Ishikawa (cell line): ENCODE data around the gene DENND2C.

Experiments
- CEBPB ChIP-seq: IDR thresholded peaks from 2 replicates; pipeline ENCODE4 v1.6.1; 2012
- CREB1 ChIP-seq: IDR thresholded peaks from 2 replicates; pipeline ENCODE4 v1.6.1; 2012; ENCODE audit warnings: low read depth
- EGR1 ChIP-seq: IDR thresholded peaks from 2 replicates; pipeline ENCODE4 v1.6.1; 2012
- EP300 ChIP-seq: IDR thresholded peaks from 2 replicates; pipeline ENCODE4 v1.6.1; 2012; ENCODE audit warnings: borderline replicate concordance
- FOXM1 ChIP-seq: IDR thresholded peaks from 2 replicates; pipeline ENCODE4 v1.6.1; 2012; ENCODE audit warnings: low read depth, borderline replicate concordance
- NFIC ChIP-seq: IDR thresholded peaks from 2 replicates; pipeline ENCODE4 v1.6.1; 2012
- RAD21 ChIP-seq: IDR thresholded peaks from 2 replicates; pipeline ENCODE4 v1.6.1; 2012; ENCODE audit warnings: low read depth
- TAF1 ChIP-seq: IDR thresholded peaks from 2 replicates; pipeline ENCODE4 v1.6.1; 2012; ENCODE audit warnings: low read depth, mild to moderate bottlenecking
- TCF12 ChIP-seq: IDR thresholded peaks from 2 replicates; pipeline ENCODE4 v1.6.1; 2012; ENCODE audit warnings: low read depth
- TEAD4 ChIP-seq: IDR thresholded peaks from 2 replicates; pipeline ENCODE4 v1.6.1; 2012
- YY1 ChIP-seq: IDR thresholded peaks from 2 replicates; pipeline ENCODE4 v1.6.1; 2012; ENCODE audit warnings: low read depth
- TF ChIP-seq, protein P1 (sequence below): IDR thresholded peaks from 2 replicates; pipeline ENCODE4 v1.6.1; 2012
- TF ChIP-seq, protein P2 (sequence below): IDR thresholded peaks from 2 replicates; pipeline ENCODE4 v1.6.1; 2012; ENCODE audit warnings: low read depth, mild to moderate bottlenecking
- TF ChIP-seq, protein P3 (sequence below): IDR thresholded peaks from 2 replicates; pipeline ENCODE4 v1.6.1; 2012

DNA sequence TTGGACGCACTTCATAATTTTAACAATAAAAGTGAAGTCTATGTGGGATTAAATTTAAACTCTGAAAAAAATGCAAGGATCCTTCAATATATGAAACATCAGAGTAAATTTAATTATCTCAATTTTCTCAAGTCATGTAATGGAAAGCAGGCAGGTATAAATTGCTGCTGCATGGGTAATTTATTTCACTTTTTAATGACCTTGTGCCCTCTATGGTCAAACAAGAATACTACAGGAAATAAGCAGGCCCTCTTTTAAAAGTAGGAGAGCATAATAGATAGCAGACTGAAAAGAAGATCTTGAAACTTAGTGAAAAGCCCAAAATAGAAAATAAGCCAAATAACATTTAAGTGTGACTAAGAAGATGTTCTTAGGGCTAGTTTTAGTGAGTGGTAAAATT, 111.3 kb downstream of the DENND2C start:
- TF ChIP-seq, protein P1, sequence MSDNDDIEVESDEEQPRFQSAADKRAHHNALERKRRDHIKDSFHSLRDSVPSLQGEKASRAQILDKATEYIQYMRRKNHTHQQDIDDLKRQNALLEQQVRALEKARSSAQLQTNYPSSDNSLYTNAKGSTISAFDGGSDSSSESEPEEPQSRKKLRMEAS = no peak
- TF ChIP-seq RAD21 = peak; percentile 58
- no peak for TF ChIP-seq TCF12
- no peak for TF ChIP-seq TAF1
- TF ChIP-seq CEBPB = no peak
- no peak for TF ChIP-seq CREB1
- TF ChIP-seq, protein P2, sequence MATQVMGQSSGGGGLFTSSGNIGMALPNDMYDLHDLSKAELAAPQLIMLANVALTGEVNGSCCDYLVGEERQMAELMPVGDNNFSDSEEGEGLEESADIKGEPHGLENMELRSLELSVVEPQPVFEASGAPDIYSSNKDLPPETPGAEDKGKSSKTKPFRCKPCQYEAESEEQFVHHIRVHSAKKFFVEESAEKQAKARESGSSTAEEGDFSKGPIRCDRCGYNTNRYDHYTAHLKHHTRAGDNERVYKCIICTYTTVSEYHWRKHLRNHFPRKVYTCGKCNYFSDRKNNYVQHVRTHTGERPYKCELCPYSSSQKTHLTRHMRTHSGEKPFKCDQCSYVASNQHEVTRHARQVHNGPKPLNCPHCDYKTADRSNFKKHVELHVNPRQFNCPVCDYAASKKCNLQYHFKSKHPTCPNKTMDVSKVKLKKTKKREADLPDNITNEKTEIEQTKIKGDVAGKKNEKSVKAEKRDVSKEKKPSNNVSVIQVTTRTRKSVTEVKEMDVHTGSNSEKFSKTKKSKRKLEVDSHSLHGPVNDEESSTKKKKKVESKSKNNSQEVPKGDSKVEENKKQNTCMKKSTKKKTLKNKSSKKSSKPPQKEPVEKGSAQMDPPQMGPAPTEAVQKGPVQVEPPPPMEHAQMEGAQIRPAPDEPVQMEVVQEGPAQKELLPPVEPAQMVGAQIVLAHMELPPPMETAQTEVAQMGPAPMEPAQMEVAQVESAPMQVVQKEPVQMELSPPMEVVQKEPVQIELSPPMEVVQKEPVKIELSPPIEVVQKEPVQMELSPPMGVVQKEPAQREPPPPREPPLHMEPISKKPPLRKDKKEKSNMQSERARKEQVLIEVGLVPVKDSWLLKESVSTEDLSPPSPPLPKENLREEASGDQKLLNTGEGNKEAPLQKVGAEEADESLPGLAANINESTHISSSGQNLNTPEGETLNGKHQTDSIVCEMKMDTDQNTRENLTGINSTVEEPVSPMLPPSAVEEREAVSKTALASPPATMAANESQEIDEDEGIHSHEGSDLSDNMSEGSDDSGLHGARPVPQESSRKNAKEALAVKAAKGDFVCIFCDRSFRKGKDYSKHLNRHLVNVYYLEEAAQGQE = no peak
- no peak for TF ChIP-seq FOXM1
- TF ChIP-seq, protein P3, sequence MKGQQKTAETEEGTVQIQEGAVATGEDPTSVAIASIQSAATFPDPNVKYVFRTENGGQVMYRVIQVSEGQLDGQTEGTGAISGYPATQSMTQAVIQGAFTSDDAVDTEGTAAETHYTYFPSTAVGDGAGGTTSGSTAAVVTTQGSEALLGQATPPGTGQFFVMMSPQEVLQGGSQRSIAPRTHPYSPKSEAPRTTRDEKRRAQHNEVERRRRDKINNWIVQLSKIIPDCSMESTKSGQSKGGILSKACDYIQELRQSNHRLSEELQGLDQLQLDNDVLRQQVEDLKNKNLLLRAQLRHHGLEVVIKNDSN = no peak
- no peak for TF ChIP-seq NFIC
- TF ChIP-seq YY1 = no peak
- TF ChIP-seq TEAD4 = no peak
- no peak for TF ChIP-seq EP300
- TF ChIP-seq EGR1 = no peak
